Fibroblast of the aortic adventitia (primary cell): ENCODE measurements around the gene ZBED2. TPM values are rescaled to one million over a fixed set of nuclear protein-coding genes. Genes with fewer than 3 reads are reported as not detected.

ENCODE experiments used
- DNase-seq: peaks from one replicate; pipeline ENCODE4 v3.0.0-alpha.2; 2010; ENCODE audit warnings: low read depth
- H3K4me3 ChIP-seq: 2 replicates; pipeline ENCODE4 v1.5.1; 2011; ENCODE audit warnings: low read depth, mild to moderate bottlenecking, control low read depth, low read length, moderate library complexity
- total RNA-seq: library from RNA; depleted of rRNA; stranded (reverse); fragments of >200 nt; gene quantifications from 2 replicates; pipeline ENCODE4 v1.2.3, GENCODE V29; 2012; ENCODE audit warnings: low replicate concordance
- TF ChIP-seq, protein P1 (sequence below): IDR thresholded peaks from 2 replicates; pipeline ENCODE4 v1.5.1; 2011; ENCODE audit warnings: mild to moderate bottlenecking, low read length, control low read depth, inconsistent platforms; ENCODE audit not compliant: insufficient read depth

The ZBED2 gene
- total RNA-seq, 1 donor, result 0.09 TPM

GRCh38 chr3:111605018-111605417 lies 9.9 kb upstream of the ZBED2 start:
- no peak overlapping the region for H3K4me3 ChIP-seq
- DNase-seq, result no peak
- TF ChIP-seq, protein P1, sequence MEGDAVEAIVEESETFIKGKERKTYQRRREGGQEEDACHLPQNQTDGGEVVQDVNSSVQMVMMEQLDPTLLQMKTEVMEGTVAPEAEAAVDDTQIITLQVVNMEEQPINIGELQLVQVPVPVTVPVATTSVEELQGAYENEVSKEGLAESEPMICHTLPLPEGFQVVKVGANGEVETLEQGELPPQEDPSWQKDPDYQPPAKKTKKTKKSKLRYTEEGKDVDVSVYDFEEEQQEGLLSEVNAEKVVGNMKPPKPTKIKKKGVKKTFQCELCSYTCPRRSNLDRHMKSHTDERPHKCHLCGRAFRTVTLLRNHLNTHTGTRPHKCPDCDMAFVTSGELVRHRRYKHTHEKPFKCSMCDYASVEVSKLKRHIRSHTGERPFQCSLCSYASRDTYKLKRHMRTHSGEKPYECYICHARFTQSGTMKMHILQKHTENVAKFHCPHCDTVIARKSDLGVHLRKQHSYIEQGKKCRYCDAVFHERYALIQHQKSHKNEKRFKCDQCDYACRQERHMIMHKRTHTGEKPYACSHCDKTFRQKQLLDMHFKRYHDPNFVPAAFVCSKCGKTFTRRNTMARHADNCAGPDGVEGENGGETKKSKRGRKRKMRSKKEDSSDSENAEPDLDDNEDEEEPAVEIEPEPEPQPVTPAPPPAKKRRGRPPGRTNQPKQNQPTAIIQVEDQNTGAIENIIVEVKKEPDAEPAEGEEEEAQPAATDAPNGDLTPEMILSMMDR, result no peak

- DNase-seq, result no peak
- H3K4me3 ChIP-seq, result no peak overlapping the region
- TF ChIP-seq, protein P1, result no peak
Measured at GRCh38 chr3:111604119-111604518, 9.0 kb upstream of the ZBED2 start.

DNA sequence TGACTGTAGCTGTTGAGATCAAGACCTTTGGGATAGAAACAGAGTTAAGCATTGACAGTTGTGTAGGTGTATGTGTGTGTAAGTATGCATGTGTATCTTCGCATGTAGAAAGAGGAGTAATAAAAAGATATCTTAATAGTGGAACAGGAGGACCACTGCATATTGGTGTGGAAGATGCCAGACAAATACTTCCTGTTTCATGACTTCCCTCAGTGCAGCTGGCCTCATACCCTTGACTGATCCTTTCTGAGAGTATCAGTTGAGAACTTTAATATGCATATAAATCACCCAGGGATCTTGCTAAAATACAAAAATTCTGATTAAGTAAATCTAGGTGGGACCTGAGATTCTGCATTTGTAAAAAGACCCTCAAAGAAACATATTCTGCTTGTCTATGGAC lies 8.5 kb upstream of the ZBED2 start:
- DNase-seq, result no peak
- TF ChIP-seq, protein P1, result no peak
- H3K4me3 ChIP-seq, result no peak overlapping the region

DNA sequence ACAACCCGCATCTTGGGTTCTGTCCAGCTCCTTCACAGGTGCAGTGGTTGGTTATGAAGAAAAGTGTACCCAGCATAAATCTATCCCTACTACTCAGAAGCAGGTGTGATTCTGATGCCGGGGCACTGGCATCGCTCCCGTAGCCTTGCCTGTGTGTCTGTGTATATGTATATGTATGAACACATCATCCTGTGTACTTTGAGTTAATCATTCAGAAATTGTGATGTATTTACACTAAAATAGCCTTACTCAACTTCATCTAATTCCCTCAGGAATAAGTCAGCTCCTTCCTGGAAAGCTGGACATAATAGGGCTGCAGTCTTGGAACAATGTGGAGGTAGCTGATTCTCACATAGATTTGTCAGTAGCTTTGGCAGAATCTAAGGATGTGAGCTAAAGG lies 6.7 kb upstream of the ZBED2 start:
- no peak overlapping the region for H3K4me3 ChIP-seq
- TF ChIP-seq, protein P1, result no peak
- DNase-seq, result peak; percentile 28

GRCh38 chr3:111598552-111598951 lies 3.4 kb upstream of the ZBED2 start:
- H3K4me3 ChIP-seq, result no peak overlapping the region
- TF ChIP-seq, protein P1, result no peak
- no peak for DNase-seq

DNA sequence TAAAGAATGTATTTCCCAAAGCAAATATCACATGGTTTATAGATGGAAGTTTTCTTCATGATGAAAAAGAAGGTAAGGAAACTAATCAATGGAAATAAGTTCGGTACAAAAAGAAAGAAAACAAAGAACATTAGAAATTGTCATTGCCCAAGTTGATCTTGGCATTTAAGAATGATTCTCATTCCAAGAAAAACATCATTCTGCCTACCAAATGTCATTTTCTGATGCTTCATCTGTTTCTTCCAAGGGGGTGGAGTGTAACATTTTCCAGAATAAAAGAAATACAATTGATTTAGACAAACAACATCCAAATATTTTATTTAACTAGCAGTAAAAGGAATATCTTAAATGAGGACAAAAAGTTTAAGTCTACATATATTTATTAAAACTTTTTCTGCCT lies 3.0 kb upstream of the ZBED2 start:
- no peak overlapping the region for H3K4me3 ChIP-seq
- TF ChIP-seq, protein P1, result no peak
- DNase-seq, result no peak

DNA sequence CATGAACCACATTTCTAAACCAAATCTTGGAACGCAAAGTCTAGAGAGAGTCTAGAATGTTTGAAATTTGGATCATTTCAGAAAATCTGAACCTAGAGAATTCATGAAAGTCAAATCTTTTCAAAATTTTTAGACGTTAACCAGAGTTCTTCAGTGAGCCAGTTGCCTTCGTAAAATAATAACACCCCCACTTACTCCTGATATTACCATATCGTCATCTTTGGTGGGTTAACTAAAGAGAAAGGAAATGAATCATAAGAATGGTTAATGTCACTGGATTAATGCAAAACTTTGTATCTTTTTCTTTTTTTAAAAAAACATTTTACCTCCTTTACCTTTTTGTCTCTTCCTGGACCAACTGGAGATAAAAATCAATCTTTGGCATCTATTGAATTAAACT lies 1.2 kb upstream of the ZBED2 start:
- no peak overlapping the region for H3K4me3 ChIP-seq
- peak; percentile 37 for DNase-seq
- TF ChIP-seq, protein P1, result no peak
